Left kidney (tissue), 2 donors: ENCODE measurements around the gene HES2. TPM values are rescaled to one million over a fixed set of nuclear protein-coding genes. Genes with fewer than 3 reads are reported as not detected.
"Not testable (repeated sequence)": the region's sequence is repeated elsewhere in the genome, so short reads cannot be mapped to it uniquely, and the experiment has no call there.

ENCODE experiments used
- DNase-seq: peaks from one replicate; pipeline ENCODE4 v3.0.0-alpha.2; 2013
- polyA plus RNA-seq: library from polyadenylated mRNA; unstranded; fragments of 120-200 nt; gene quantifications from one replicate; pipeline ENCODE4 v1.2.1, GENCODE V29; 2013; ENCODE audit not compliant: insufficient read length

The HES2 gene
- polyA plus RNA-seq, 1 donor, result 0.78 TPM

- DNase-seq, result not testable (repeated sequence)
Observed at GRCh38 chr1:6437012-6437700, 17.4 kb upstream of the HES2 start.

DNA sequence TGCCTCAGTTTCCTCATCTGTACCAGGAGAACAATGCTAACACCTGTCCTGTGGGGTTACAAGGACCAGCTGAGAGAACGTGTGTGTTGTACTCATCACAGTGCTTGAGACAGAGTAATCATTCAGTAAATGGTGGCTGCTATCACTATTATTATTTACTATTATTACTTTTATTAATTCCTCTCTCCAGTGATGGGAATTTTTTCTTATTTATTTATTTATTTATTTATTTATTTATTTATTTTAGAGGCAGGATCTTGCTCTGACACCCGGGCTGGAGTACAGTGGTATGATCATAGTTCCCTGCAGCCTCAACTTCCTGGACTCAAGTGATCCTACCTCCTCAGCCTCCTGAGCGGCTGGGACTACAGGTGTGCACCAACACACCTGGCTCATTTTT is 16.6 kb upstream of the HES2 start:
- DNase-seq, result not testable (repeated sequence)

DNA sequence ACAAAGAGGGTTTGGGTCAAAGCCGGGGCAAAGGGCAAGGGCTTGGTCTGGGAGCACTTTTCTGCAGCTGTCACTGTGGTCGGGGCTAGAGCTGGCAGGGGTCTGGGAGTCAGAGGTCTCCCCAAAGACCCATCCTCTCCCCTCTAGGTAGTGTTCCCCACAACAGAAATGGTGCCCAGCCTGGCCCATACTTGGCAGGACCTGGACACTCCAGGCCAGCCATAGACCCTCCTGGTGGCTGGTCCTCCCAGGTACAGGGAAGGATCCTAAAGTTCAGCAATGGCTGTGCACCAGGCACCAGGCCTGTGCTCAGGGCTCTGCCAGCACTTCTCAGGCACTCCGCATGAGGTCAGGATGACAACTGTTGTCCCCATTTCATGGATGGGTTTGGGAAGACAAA is 15.8 kb upstream of the HES2 start:
- no peak for DNase-seq

GRCh38 chr1:6435129-6435528 is 15.4 kb upstream of the HES2 start:
- DNase-seq, result no peak

DNA sequence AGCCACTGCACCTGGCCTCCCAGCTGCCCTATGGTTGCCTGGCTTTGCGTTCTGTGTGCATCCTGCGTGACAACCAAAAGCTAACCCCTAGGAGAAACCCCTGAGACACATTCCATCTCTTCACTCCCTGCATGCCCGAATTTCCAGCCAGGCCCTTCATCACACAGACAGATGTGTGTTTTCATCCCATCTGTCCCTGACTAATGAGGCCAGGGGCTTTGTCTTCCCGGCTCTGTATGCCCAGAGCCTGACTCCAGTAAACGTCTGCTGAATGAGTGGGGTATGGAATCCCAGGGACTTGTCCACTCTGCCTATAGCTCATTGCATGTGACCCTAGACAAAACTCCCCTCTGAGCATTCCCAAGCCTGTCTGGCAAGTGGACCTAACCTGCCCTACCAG is 14.5 kb upstream of the HES2 start:
- no peak for DNase-seq

DNA sequence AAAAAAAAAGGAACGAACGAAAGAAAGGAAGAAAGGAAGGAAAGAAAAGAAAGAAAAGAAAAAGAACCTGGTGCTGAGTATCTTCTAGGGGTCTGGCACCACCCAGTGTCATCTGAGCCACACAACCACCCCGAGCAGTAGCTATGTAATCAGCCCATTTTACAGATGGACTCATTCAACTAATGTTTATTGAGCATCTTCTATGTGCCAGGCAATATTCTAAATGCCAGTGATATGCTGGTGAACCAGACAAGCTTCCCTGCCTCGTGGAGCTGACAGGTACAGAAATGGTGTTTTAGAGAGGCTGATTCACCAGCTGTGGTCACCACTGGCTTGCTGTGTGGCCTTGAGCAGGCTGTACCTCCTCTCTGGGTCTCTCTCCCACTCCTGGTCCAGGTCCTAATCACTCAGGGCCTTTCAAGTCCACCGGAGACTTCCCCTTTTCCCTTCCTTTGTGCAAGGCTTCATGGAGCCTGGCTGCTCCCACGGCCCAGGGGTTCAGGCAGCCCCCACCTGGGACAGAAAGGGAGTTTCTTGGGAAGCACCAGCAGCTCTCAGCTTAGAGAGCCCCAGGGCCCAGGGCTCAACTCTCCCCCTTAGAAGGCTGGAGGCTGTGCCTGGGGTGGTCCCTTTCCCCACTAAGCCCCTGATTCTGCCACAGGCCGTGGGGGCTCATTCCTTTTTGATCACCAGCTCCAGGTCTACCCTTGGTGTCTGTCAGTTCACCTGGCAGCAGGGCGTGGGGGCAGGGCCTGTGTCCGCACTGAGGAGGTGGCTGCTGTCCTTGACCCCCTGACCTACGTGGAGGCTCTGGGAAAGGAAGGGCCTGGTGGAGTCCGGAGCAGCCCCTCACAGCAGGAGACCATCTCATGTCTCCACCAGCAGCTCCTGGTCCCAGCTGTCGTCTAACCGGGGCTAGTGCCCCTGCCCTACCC is 12.2 kb upstream of the HES2 start:
- not testable (repeated sequence) for DNase-seq

- DNase-seq, result not testable (repeated sequence)
Observed at GRCh38 chr1:6429660-6430411, 10.1 kb upstream of the HES2 start.

- not testable (repeated sequence) for DNase-seq
Observed at GRCh38 chr1:6428453-6428852, 8.7 kb upstream of the HES2 start.

DNA sequence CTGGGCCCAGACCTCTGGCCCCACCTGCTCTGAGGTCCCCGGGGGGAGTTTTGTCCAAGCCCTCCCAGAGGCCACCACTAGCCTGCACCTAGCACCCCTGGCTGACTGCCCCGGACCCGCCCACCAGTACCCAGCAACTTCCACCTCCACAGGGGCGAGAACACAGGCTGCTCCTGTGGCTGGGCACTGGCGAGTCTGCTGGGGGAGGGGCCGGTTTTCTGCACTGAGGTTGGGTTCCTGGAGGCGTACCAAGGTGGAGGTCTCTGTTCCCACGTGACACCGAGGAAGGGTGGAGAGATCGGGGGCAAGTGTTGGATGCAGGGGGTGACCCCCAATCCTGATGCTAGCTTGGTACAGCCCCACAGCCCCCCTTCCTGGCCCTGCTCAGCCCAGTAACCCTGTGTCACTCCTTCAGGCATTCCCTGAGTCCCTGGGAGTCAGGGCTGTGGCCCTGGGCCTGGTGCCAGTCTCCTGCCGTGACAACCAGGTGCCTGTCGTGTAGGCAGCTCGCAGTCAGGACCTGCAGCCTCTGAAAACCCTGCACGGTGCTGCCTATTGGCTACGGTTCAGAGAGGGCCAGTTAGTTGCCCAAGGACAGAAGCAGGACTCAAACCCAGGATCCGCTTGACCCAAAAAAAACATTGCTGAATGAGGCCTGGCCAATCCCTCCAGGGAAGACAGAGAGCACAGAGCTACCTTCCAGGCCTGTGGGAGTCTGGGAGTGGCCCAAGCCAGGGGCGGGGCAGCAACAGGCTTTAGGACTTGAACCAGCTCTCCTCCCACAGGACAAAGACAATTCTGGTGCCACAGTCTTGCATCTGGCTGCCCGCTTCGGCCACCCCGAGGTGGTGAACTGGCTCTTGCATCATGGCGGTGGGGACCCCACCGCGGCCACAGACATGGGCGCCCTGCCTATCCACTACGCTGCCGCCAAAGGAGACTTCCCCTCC is 8.0 kb upstream of the HES2 start:
- DNase-seq, result no peak

DNA sequence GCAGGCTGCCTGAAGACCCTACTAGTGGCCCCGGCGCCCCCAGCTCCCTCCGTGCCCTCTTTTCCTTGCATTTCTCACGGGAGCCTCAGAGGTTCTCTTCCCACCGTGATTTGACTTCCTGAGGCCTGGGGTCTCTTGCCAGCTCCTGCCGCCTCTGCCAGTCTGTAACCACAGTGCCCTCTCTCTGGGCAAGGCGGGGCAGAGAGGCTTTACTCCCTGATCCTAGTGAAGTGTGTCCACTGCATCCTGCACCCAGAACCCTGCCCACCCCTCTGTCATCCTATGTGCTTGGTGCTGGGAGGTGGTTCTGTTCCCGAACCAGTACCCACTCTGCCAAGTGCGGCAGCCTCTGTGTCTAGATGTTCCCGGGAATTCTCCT is 7.2 kb upstream of the HES2 start:
- no peak for DNase-seq

DNA sequence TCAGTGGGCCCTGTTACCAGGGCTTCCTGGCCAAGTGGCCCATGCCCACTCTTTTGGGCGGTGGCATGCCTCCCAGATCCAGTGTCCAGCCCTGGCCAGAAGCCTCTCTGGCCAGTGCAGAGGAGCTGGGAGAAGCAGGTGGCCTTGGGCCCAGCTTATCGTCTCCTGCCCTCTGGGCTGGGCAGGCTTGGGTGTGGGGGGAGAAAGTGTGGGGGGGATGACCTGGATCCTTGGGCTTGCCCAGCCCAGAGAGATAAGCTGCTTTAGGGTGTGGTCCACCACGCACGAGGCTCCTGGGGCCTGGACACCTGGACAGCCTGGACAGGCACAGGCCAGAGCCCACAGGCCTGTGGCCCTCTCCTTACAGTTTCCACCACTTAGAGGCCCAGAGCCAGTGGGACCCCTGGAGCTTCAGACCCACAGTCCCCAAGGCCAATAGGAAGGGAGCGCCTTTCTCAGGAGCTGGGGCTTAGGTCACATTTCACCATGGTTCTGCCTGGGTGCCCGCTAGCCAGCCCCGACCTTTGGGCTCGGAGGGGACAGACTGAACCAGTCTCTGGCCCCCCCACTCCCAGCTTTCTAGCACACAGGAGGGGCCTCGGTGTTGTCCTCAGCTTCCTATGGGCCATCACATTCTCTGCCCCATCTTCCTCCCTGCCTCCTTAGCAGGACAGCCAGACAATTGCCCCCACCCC is 6.7 kb upstream of the HES2 start:
- no peak for DNase-seq

DNA sequence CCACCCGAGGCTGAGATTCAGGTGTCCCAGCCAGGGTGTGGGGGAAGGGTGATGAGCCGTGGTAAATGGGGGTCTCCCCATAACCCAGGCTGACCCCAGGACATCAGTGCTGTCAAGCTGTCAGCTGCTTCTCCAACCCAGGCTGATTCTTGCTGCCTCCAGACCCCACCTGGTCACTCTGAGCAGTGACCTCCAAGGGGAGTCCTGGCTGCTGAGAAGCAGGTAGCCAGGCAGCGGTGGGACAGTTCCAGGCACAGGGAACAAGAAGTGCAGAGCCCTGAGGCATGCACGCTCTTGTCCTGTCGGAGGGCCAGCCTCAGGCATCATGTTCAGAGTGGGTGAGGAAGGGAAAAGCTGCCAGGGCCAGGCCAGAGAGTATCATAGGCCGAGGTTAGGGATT is 5.9 kb upstream of the HES2 start:
- no peak for DNase-seq

DNA sequence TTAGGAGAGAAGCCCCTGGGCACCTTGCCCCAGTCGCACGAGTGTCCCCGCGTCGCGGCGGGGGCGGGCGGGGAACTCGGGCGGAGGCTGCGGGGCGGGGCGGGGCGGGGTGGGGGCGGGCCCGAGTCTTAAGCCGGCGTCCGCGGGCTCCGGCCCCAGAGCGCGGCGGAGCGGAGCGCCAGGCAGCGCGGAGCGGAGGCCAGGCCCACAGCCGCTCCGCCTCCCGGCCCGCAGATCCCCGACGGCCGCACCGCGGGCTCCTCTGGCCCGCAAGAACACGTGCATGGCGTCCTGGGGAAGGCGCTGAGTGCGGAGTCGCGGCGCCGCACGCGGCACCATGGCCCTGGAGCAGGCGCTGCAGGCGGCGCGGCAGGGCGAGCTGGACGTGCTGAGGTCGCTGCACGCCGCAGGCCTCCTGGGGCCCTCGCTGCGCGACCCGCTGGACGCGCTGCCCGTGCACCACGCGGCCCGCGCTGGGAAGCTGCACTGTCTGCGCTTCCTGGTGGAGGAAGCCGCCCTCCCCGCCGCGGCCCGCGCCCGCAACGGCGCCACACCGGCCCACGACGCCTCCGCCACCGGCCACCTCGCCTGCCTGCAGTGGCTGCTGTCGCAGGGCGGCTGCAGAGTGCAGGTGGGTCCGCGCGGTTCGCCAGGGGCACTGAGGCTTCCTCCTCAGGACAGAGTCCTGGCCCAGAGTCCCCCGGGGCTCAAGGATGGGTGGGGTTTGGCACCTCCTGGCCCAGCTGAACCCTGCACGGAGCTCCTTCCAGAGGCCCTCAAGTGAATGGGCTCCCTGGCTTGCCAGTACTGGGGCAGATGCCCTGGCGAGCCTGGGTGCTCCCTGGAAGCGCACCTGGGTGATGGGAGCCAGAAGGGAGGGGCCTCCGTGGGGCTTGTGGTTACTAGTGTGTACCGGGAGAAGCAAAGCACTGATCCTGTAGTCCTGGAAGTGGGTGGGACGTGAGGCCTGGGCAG is 5.2 kb upstream of the HES2 start, which contains the start of gene ESPN:
ESPN (plus strand) TSS at position 158 of the 975 bp plus-strand sequence; CDS start at position 338, 180 bp downstream.
- no peak for DNase-seq

DNA sequence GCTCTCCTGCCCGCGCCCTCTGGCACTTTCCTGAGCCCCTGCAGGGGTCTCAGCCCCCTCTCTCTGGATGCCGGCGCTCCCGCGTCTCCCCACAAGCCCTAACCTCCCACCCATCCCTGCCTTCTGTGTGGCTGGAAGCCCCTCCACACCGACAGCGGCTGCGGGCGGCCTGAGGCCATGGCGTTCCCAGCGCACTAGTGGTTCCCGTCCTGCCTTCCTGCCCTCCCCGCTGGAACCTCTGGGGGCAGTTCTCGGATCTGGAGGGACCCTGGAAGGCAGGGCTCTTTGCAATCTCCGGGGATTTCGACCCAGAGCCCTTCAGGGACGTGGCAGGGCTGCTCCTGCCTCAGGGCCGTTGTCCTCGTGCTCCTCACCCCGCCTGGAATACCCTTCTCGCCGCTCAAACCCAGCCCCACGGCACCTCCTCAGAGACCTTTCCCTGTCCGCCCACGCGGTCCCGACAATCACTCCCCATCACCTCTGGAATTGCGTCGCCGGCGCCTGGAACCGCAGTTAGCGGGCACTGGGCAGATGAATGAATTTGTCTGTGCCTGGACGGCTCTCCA is 4.4 kb upstream of the HES2 start:
- no peak for DNase-seq

DNA sequence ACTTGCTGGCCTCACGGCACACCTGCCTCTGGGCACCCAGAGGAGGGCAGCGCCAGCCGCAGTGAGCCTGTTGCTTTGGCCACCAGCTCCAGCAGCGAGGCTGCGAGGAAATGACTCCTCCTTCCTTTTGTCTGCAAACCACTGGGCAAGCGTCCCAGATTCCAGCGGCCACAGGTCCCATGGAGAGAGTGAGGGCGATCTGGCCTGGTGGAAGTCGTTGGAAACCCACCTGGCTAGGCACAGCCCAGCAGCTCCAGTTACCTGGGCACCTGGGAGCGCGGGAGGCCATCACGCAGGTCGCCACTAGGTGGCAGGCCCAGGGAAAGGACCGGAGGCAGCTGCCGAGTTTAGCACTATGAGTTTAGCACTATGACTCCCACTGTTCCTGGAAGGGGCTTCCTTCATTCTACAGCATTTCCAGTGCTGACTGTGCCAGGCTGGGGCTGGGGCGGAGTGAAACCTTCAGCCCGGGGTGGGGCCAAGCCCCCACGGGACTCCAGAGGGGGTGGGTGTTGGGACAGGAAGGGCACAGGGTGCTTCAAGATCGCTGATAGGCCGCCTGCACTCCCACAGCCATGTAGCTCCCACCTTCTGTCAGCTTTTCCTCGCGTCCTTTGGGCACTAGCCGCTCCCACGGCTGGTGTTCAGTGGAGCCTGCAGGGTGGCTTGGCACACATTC is 3.7 kb upstream of the HES2 start:
- DNase-seq, result no peak

GRCh38 chr1:6421266-6421665 is 1.5 kb upstream of the HES2 start:
- DNase-seq, result no peak

DNA sequence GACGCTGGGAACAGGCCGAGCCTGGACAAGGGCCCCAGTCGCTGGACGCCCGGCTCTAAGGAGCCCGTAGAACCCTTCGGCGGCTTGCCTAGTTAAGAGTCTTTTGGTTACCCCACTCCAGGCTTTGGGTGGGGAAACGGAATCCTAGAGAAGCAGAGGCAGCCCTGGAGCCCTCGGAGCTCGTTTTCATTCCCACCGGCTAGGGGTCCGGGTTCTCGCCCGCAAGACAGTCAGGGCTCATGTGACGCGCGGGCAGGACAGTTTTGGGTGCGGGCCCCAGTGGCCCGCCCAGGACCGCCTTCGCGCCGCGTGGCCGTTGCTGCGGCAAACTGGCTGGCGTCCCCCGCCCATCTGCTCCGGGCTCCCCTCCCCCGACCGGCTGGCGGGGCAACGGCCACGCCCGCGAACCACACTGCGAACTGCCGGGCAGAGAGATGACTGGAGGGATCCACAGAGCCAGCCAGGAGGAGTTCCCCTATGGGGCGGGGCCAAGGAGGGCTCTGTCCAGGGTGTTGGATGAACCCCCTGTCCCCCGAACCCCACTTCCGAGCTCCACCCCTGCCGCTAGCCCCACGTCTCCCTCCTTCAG is 829 bp upstream of the HES2 start:
- DNase-seq, result no peak

DNA sequence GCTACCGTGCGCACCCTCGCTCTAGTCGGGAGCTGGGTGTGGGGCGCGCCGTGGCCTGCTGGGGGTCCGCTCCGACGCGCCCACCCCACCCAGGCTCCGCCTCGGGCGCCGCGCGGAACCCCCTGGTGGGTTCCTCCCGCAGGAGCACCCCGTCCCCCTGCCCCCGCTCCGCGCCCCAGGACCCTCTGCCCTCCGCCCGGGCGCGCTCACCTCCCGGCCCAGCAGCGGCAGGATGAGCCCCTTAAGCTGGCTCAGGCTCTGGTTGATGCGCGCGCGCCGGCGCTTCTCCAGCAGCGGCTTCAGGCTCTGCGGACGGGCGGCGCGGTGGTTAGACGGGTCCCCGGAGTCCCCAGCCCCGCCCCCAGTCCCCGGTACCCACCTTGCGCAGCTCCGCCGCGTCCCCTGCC is 319 bp downstream of the HES2 start:
- no peak for DNase-seq
